Loucy (cell line): ENCODE results near the gene KIF17.
A peak's percentile ranks its signal among the peaks of the same experiment; 100 is the strongest.

Experiments
- H2AFZ ChIP-seq: fragments of 200-600 bp; sonication (generic); 2 replicates; pipeline ENCODE4 v1.6.0; 2016; ENCODE audit warnings: antibody characterized with exemption, mild to moderate bottlenecking, low read length, moderate library complexity
- H3F3A ChIP-seq: fragments of 200-600 bp; 2 replicates; pipeline ENCODE4 v1.6.0; 2016; ENCODE audit warnings: antibody characterized with exemption, low read depth, mild to moderate bottlenecking
- H3K27me3 ChIP-seq: fragments of 200-600 bp; sonication (generic); 2 replicates; pipeline ENCODE4 v1.6.1; 2014; ENCODE audit warnings: low read length, mild to moderate bottlenecking; ENCODE audit not compliant: insufficient read depth, poor library complexity, severe bottlenecking
- H3K36me3 ChIP-seq: fragments of 200-600 bp; sonication (generic); 2 replicates; pipeline ENCODE4 v1.6.1; 2016; ENCODE audit warnings: low read length; ENCODE audit not compliant: insufficient read depth
- H3K4me1 ChIP-seq: fragments of 200-600 bp; sonication (generic); 2 replicates; pipeline ENCODE4 v1.5.1; 2014; ENCODE audit warnings: low read length, mild to moderate bottlenecking; ENCODE audit not compliant: insufficient read depth, poor library complexity, severe bottlenecking
- H3K4me2 ChIP-seq: fragments of 200-600 bp; sonication (generic); 2 replicates; pipeline ENCODE4 v1.6.0; 2014; ENCODE audit warnings: antibody characterized with exemption, low read length, low read depth, mild to moderate bottlenecking; ENCODE audit not compliant: poor library complexity, severe bottlenecking
- H3K4me3 ChIP-seq: fragments of 200-600 bp; sonication (generic); 2 replicates; pipeline ENCODE4 v1.5.1; 2014; ENCODE audit warnings: low read length, mild to moderate bottlenecking, mixed read lengths; ENCODE audit not compliant: poor library complexity, severe bottlenecking
- H3K79me2 ChIP-seq: fragments of 200-600 bp; sonication (generic); 2 replicates; pipeline ENCODE4 v1.6.1; 2014; ENCODE audit warnings: low read length; ENCODE audit not compliant: insufficient read depth
- H3K9ac ChIP-seq: fragments of 200-600 bp; sonication (generic); 2 replicates; pipeline ENCODE4 v1.6.0; 2014; ENCODE audit warnings: mild to moderate bottlenecking, low read depth, low read length, moderate library complexity; ENCODE audit not compliant: poor library complexity, severe bottlenecking
- H3K9me2 ChIP-seq: fragments of 200-600 bp; sonication (generic); replicated peaks from 2 replicates; pipeline ENCODE4 v1.6.1; 2016; ENCODE audit warnings: low read depth, low read length, mixed read lengths
- H3K9me3 ChIP-seq: fragments of 200-600 bp; sonication (generic); 2 replicates; pipeline ENCODE4 v1.6.1; 2014; ENCODE audit warnings: mild to moderate bottlenecking, antibody characterized with exemption, low read length, low read depth; ENCODE audit not compliant: insufficient read depth
- H4K20me1 ChIP-seq: fragments of 200-600 bp; sonication (generic); 2 replicates; pipeline ENCODE4 v1.6.0; 2014; ENCODE audit warnings: antibody characterized with exemption, low read length, mild to moderate bottlenecking; ENCODE audit not compliant: insufficient read depth, poor library complexity, severe bottlenecking
- EZH2phosphoT487 ChIP-seq: fragments of 200-600 bp; IDR thresholded peaks from 2 replicates; pipeline ENCODE4 v1.6.1; 2018; ENCODE audit warnings: antibody characterized with exemption, mild to moderate bottlenecking, moderate library complexity, borderline replicate concordance
- TF ChIP-seq, protein P1 (sequence below): fragments of 200-600 bp; sonication (generic); conservative IDR thresholded peaks from 2 replicates; pipeline ENCODE4 v1.5.1; 2014; ENCODE audit warnings: mild to moderate bottlenecking, antibody characterized with exemption, low read length

KIF17 gene

DNA sequence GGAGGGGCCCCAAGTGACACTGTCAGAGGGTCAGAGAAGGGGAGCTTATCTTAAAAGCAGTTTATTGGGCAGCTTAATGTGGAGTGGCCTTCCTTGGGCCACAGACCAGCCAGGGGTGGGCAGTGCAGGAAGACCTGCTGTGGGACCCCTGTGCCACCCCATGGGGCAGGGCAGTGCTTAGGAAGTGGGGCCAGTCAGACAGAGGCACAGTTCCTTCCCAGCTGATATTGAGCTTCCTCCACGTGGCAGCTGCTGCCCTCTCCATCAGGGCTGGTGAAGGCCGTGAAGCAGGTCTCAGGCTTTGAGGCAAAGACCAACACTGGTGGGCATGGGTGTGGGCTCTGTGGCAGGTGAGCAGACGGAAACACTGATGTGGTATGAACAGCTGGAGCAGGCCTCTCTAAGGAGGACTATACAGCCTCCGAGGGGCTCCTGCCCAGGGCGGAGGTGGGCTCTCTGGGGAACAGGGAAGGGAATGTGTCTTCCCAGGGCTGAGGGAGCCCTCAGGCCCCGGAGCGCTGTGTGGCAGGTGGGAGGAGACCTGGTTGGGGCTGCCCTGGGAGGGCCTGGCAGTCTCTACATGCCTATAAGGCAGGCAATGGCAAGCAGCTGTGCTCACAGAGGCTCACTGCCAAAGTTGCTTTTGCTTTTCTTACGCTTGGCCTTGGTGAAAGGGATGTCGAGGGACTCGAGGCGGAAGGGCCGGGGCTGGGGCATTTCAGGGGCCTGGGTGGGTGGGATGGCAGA, 53.7 kb downstream of the KIF17 start:
- peaks cover 29% of the 10 kb centered on the region for H3K79me2 ChIP-seq
- peaks cover 38% of the 10 kb centered on the region for H3K4me1 ChIP-seq
- peaks cover 19% of the 10 kb centered on the region for H4K20me1 ChIP-seq
- no peak overlapping the region for H3K4me2 ChIP-seq
- H3K36me3 ChIP-seq: no peaks in the 10 kb centered on the region
- H3K27me3 ChIP-seq: no peaks in the 10 kb centered on the region
- no peak overlapping the region for H3K9ac ChIP-seq
- peaks cover 3% of the 10 kb centered on the region; the same call in 1 of the 2 replicates for H3F3A ChIP-seq
- TF ChIP-seq EZH2phosphoT487: no peak
- TF ChIP-seq, protein P1, sequence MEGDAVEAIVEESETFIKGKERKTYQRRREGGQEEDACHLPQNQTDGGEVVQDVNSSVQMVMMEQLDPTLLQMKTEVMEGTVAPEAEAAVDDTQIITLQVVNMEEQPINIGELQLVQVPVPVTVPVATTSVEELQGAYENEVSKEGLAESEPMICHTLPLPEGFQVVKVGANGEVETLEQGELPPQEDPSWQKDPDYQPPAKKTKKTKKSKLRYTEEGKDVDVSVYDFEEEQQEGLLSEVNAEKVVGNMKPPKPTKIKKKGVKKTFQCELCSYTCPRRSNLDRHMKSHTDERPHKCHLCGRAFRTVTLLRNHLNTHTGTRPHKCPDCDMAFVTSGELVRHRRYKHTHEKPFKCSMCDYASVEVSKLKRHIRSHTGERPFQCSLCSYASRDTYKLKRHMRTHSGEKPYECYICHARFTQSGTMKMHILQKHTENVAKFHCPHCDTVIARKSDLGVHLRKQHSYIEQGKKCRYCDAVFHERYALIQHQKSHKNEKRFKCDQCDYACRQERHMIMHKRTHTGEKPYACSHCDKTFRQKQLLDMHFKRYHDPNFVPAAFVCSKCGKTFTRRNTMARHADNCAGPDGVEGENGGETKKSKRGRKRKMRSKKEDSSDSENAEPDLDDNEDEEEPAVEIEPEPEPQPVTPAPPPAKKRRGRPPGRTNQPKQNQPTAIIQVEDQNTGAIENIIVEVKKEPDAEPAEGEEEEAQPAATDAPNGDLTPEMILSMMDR: no peak
- H3K9me3 ChIP-seq: no peaks in the 10 kb centered on the region
- H2AFZ ChIP-seq: no peak overlapping the region
- H3K4me3 ChIP-seq: no peak overlapping the region
- H3K9me2 ChIP-seq: no peaks in the 10 kb centered on the region

DNA sequence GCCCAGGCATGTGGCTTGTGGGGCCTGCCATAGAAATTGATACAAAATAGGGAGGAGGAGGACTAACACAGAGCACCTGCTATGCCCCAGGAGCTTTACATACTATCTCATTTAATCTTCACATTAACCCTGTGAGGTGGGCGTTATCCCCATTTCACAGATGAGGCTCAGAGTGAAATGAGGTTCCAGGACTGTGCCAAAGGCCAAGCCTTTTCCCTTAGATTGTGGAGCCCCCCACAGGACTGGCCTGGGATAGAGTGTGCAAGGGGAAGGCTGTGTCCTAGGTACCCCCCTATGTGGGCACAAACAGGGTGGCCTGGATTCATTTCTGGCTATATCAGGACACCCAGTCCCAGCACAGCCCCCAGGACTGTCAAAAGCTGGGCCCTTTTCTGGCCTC, 54.4 kb downstream of the KIF17 start:
- peaks cover 3% of the 10 kb centered on the region; the same call in 1 of the 2 replicates for H3F3A ChIP-seq
- H3K36me3 ChIP-seq: peaks cover 2% of the 10 kb centered on the region; the same call in 1 of the 2 replicates
- peaks cover 27% of the 10 kb centered on the region for H4K20me1 ChIP-seq
- H3K79me2 ChIP-seq: peaks cover 37% of the 10 kb centered on the region
- H3K9me2 ChIP-seq: no peaks in the 10 kb centered on the region
- no peak overlapping the region for H3K9ac ChIP-seq
- H3K4me3 ChIP-seq: no peak overlapping the region
- no peak overlapping the region for H2AFZ ChIP-seq
- no peaks in the 10 kb centered on the region for H3K9me3 ChIP-seq
- TF ChIP-seq EZH2phosphoT487: no peak
- TF ChIP-seq, protein P1: peak; percentile 40
- no peaks in the 10 kb centered on the region for H3K27me3 ChIP-seq
- no peak overlapping the region for H3K4me2 ChIP-seq
- H3K4me1 ChIP-seq: peaks cover 41% of the 10 kb centered on the region

DNA sequence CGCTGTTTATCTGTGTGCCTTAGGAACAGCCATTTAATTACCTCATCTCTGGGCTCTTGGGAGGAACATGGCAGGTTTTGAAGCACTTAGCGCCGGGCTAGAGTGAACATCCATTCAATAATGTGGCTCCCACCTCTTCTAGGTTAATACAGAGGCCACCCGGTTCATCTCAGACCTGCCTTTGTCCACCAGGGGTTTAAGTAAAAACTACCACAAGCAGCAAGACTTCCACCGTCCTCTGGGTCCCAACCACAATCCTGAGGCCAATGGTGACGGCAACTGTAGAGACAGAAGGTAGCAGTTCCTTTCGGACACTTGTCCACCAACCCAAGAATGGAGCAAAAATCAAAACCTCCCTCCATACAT, 55.7 kb downstream of the KIF17 start:
- Histone ChIP-seq H4K20me1 (peaks cover 32% of the 10 kb centered on the region), H3K9me2 (no peaks in the 10 kb centered on the region), H3K4me3 (peak overlapping the region; percentile 89), H3F3A (peaks cover 3% of the 10 kb centered on the region; the same call in 1 of the 2 replicates), H2AFZ (peak overlapping the region; percentile 56), H3K4me2 (peak overlapping the region; percentile 84), H3K9me3 (no peaks in the 10 kb centered on the region), H3K9ac (peak overlapping the region; percentile 96), H3K79me2 (peaks cover 50% of the 10 kb centered on the region), H3K4me1 (peaks cover 44% of the 10 kb centered on the region), H3K36me3 (peaks cover 12% of the 10 kb centered on the region; the same call in 1 of the 2 replicates), H3K27me3 (no peaks in the 10 kb centered on the region)
- no peak for TF ChIP-seq EZH2phosphoT487
- TF ChIP-seq, protein P1: no peak
